ENCODE results near the gene CELA3A.
"Not testable (repeated sequence)": the region's sequence is repeated elsewhere in the genome, so short reads cannot be mapped to it uniquely, and the experiment has no call there.

Gene CELA3A

DNA sequence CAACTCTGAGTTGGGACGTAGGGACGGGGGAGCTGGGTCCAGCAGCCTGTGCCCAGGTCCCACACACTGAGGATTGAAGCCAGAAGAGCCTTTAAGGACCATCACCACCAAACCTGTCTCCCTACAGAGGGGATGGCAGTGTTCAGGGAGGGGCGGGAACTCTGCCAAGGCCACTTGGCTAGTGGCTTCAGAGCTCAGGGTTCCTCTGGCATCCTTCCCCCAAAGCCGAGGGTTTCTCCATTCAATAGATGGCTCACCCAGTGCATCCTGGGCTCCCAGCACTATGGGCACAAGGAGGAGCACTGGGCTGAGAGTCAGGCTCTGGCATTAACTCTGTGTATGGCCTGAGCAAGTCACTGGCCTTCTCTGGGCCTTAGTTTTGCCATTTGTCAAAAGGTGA is 20.2 kb upstream of the CELA3A start:
- not testable (repeated sequence) for DNase-seq (ENCODE audit: low read depth in 2 of 2)

DNA sequence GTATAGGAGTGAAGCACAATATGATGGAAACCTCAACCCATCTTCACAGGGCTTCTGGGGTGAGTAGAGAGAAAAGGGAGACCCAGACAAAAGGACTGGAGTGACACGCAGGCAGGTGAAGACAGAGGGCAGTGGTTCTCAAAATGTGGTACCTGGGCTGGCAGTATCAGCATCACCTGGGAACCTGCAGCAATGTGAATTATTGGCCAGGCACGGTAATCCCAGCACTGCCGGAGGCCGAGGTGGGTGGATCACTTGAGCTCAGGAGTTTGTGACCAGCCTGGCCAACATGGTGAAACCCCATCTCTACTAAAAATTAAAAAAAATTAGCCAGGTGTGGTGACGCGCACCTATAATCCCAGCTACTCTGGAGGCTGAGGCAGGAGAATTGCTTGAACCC is 19.3 kb upstream of the CELA3A start:
- DNase-seq (ENCODE audit: low read depth in 2 of 2), result not testable (repeated sequence)

DNA sequence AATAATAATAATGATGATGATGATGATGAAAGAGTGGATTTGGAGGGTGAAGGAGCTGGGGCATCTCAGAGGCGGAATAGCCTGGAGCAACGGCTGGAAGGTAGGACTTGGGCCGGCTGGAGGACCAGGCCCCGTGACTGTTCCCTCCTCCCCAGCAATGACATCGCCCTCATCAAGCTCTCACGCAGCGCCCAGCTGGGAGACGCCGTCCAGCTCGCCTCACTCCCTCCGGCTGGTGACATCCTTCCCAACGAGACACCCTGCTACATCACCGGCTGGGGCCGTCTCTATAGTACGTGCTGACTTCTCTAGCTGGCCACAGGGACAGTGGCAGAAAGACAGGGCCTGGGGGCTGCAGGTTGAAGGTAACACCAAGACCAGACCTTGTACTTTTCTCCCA is 17.9 kb upstream of the CELA3A start:
- not testable (repeated sequence) for DNase-seq (ENCODE audit: low read depth in 2 of 2)

DNA sequence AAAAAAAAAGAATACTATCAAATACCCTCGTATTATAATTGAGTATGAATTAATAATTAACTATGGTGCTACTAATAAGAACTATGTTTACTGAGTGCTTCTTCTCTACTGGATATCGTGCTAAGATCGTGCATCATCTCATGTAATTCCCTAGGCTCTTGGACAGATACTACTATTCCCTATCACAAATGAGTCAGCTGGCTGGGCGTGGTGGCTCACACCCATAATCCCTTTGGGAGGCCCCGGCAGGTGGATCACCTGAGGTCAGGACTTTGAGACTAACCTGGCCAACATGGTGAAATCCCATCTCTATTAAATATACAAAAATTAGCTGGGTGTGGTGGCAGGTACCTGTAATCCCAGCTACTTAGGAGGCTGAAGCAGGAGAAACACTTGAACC is 15.6 kb upstream of the CELA3A start:
- not testable (repeated sequence) for DNase-seq (ENCODE audit: low read depth in 2 of 2)

DNA sequence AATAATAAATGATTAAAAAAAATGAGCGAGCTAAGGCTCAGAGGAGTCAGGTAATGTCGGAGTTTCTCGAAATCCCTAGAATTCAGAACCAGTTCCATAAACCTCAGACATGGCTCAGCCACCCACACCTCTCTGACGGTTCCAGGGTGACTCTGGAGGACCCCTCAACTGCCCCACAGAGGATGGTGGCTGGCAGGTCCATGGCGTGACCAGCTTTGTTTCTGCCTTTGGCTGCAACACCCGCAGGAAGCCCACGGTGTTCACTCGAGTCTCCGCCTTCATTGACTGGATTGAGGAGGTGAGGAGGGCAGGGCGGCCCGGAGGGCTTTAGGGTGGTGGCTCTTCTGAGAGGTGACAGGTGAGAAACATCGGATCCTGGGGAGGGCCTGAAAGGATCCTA is 15.1 kb upstream of the CELA3A start:
- not testable (repeated sequence) for DNase-seq (ENCODE audit: low read depth in 2 of 2)

DNA sequence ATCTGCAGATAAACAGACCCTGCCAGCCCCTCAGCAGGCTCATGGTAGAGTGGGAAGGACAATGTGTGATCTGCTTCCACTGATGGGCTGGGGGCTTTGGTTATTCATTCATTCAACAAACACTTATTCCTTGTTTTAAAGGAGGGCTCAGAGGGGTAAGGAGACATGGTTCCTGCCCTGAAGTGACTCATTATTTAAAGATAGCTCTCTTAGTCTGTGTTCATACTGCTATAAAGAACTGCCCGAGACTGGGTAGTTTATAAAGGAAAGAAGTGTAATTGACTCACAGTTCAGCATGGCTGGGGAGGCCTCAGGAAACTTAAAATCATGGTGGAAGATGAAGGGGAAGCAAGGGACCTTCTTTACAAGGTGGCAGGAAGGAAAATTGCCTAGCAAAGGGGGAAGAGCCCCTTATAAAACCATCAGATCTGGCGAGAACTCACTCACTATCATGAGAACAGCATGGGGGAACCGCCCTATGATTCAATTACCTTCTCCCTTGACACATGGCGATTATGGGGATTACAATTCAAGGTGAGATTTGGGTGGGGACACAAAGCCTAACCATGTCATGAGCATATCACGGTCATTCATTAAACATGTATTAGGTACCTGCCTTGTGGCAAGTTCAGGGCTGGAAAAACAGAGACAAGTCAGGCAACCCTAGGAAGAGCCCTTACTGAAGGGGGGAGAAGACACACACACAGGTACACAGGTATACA is 11.6 kb upstream of the CELA3A start:
- DNase-seq (ENCODE audit: low read depth in 2 of 2), result not testable (repeated sequence)

DNA sequence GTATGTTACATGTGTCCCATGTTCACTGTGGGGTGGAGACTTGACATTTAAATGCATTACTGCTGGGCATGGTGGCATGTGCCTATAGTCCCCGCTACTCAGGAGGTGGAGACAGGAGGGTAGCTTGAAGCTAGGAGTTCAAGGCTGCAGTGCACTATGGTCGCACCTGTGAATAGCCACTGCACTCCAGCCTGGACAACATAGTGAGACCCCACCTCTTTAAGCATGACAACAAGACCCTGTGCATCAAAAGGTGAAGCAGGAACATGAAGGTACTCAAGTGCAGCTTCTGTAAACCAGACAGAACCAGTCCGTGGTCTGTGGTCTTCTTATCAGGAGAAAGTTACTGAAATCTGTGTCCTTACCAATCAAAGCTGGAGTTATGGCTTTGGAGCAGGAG is 9.3 kb upstream of the CELA3A start:
- DNase-seq (ENCODE audit: low read depth in 2 of 2), result not testable (repeated sequence)

DNA sequence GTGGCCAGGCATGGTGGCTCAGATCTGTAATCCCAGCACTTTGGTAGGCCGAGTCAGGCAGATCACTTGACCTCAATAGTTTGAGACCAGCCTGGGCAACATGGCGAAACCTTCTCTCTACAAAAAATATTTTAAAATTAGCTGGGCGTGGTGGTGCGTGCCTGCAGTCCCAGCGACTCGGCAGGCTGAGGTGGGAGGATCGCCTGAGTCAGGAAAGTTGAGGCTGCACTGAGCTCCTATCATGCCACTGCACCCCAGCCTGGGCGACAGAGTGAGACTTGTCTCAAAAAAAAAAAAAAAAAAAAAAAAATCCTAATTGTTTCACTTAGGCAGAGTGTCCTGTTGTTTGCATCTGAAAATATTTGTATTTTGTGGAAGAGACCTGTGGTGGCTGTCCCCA is 6.7 kb upstream of the CELA3A start:
- not testable (repeated sequence) for DNase-seq (ENCODE audit: low read depth in 2 of 2)

DNA sequence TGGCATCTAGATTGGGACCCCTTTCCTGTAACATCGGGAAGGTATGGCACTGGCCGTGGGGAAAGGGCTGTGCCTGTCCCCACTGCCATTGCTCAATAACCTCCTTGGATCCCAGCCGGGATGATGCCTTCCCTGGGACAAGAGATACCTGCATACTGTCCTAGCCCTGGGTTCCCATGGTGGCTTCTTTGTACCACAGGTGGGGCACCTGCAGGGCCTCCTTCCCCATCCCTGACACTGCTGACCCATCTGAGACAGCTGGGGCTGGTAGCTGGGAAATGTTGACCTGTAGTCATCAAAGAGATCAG is 4.8 kb upstream of the CELA3A start:
- not testable (repeated sequence) for DNase-seq (ENCODE audit: low read depth in 2 of 2)

DNA sequence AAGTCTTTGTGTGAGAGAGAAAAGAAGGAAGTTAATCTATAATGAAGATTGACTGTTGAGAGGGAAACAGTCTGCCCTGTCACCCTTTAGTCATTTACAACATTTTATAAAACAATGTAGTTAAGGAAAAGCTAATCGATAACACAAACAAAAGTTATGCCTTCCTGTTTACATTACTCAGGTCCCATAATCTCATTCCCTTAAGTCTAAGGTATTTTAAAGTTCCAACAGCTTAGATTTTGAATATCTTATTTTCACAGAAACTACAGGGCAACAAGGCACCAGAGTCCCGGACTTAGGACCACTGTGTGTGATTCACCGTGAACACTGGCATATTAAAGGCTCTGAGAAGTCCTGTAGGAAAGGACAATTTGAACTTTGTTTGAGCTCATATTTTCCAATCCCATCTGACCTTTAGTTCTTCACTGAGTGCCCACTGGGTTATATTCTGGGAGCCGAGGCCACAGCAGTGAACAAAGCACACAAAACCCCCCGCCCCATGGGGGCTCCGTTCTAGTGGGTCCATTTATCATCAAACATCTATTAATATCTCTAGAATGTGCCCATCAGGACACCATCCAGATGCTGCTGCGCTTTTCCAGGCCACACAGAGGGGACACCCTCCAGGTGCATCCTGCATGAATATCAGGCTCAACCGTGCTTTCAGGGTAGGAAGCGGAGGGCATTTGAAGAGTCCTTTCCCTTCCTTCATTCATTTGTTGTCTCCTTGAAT is 3.4 kb upstream of the CELA3A start:
- DNase-seq (ENCODE audit: low read depth in 2 of 2), result not testable (repeated sequence)

DNA sequence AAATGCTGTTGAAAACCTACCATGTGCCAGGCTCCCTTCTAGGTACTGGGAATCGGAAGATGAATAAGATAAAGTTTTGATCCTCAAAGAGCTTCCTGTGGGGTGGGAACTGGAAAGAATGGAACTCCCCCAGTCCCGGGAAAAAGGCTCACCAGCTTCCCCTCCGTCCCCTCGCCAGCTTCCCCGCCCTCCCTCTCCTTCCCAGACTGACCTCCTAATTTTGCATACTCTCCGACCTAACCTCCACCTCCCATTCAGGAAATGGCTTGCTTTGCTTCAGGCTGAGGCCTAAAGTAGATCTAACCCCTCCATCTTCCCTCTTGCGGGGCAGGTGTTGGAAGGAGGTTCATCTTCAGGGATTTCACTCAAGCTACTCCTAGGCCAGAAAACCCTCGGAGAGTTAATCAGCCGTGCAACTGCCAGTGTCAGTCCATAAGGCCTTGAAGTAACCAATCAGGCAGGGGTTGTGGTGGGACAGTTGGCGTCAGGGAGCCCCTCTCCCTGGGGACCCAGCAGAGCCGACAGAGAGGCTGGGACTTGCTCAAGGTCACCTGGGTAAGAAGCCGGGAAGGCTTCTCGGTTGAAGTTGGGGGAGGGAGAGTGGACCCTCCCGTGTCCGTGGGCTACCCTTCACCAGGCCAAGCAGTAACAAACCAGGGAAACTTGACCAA is 2.7 kb upstream of the CELA3A start:
- not testable (repeated sequence) for DNase-seq (ENCODE audit: low read depth in 2 of 2)

DNA sequence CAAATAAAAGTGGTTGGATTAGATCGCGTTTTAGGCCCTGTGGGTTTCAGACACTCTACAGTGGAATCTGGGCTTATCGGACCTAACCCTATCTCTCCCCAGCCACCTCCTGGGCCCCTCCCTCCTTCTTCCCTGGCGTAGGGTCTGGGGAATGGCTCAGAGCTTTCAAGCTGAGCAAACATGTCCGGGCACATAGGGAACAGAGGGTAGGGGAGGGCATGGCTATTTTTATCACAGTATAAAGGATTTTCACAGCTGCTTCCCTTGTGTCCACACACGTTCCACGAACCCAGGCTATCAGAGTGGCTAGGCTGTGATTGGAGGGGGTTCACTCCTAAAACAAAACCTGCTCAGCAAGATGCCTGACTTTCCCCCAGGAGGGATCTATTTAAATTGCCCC is 1.8 kb upstream of the CELA3A start:
- DNase-seq (ENCODE audit: low read depth in 2 of 2), result not testable (repeated sequence)

DNA sequence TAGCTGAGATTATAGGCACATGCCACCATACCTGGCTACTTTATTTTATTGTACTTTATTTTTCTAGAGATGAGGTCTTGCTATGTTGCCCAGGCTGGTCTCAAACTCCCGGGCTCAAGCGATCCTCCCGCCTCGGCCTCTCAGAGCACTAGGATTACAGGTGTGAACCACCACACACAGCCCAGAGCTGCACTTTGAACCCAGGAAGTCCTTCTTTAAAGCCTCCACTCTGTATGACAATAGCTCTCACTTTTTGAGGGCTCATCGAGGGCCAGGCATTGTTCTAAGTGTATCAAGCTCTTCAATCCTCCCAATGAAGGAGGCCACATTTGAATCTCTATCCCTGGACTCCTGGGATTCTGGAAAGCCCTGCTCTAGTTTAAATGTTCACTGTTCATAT is 1.0 kb downstream of the CELA3A start:
- not testable (repeated sequence) for DNase-seq (ENCODE audit: low read depth in 2 of 2)

DNA sequence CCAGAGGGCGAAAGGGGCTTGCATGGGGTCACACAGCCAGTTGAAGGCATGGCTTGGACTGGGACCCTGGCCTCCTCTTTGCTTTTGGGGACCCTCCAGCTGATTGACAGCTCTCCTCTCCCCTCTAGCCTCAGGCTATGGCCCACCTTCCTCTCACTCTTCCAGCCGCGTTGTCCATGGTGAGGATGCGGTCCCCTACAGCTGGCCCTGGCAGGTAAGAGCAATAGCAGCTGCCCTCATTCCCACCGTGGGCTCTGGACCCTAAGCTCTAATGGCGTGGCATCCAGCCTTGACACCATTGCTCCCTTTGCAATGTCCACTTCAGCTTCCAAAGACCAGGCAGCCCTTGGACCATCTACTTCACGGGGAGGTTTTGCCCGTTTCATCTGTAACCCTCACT is 1.4 kb downstream of the CELA3A start:
- not testable (repeated sequence) for DNase-seq (ENCODE audit: low read depth in 2 of 2)

DNA sequence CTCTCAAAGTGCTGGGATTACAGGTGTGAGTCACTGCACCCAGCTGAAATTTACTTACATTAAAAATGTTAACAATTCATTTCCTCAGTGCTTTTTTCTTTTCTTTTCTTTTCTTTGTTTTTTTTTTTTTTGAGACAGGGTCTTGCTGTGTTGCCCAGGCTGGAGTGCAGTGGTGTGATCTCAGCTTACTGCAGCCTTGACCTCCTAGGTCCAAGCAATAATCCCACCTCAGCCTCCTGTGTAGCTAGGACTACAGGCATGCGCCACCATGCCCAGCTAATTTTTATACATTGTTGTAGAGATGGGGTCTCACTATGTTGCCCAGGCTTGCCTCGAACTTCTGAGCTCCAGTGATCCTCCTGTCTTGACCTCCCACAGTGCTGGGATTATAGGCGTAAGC is 2.5 kb downstream of the CELA3A start:
- not testable (repeated sequence) for DNase-seq (ENCODE audit: low read depth in 2 of 2)

DNA sequence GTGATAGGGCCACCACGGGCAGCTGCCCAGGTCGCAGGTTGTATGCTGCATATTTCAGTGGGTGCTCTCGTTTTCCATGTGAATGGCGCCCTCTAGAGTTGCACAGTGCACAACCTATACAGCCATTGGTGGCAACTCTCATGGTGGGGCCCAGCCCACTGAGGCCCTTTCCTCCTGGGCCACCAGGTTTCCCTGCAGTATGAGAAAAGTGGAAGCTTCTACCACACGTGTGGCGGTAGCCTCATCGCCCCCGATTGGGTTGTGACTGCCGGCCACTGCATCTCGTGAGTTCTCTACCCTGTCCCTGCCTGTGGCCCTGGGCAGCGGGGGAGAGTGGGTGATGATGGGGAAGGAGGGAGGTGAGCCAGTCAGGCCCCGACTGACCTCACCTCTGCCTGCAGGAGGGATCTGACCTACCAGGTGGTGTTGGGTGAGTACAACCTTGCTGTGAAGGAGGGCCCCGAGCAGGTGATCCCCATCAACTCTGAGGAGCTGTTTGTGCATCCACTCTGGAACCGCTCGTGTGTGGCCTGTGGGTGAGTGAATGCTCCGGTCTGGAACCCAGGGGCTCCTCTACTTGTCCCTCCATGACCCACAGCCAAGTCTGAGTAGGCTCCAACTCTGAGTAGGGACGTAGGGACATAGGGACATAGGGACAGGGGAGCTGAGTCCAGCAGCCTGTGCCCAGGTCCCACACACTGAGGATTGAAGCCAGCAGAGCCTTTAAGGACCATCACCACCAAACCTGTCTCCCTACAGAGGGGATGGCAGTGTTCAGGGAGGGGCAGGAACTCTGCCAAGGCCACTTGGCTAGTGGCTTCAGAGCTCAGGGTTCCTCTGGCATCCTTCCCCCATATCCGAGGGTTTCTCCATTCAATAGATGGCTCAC is 4.0 kb downstream of the CELA3A start:
- DNase-seq (ENCODE audit: low read depth in 2 of 2), result peak in 1 of 2 donors; percentile 35

DNA sequence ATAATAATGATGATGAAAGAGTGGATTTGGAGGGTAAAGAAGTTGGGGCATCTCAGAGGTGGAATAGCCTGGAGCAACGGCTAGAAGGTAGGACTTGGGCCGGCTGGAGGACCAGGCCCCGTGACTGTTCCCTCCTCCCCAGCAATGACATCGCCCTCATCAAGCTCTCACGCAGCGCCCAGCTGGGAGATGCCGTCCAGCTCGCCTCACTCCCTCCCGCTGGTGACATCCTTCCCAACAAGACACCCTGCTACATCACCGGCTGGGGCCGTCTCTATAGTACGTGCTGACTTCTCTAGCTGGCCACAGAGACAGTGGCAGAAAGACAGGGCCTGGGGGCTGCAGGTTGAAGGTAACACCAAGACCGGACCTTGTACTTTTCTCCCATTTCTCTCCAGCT is 5.3 kb downstream of the CELA3A start:
- DNase-seq (ENCODE audit: low read depth in 2 of 2), result not testable (repeated sequence)

DNA sequence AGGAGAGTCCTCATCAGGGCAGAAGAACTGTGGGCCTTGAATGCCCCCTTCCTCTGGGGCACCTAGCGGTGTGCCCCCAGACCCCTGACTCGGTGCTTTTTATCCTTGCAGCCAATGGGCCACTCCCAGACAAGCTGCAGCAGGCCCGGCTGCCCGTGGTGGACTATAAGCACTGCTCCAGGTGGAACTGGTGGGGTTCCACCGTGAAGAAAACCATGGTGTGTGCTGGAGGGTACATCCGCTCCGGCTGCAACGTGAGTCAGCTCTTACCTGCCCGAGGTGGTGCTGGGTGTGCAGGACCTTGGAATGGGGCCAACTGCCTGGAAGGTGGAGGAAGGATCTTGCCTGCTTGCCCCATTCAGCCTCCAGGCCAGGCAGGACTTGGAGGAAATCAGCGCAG is 5.8 kb downstream of the CELA3A start:
- not testable (repeated sequence) for DNase-seq (ENCODE audit: low read depth in 2 of 2)

DNA sequence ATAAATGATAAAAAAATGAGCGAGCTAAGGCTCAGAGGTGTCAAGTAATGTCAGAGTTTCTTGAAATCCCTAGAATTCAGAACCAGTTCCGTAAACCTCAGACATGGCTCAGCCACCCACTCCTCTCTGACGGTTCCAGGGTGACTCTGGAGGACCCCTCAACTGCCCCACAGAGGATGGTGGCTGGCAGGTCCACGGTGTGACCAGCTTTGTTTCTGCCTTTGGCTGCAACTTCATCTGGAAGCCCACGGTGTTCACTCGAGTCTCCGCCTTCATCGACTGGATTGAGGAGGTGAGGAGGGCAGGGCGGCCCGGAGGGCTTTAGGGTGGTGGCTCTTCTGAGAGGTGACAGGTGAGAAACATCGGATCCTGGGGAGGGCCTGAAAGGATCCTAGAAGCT is 8.1 kb downstream of the CELA3A start:
- not testable (repeated sequence) for DNase-seq (ENCODE audit: low read depth in 2 of 2)

DNA sequence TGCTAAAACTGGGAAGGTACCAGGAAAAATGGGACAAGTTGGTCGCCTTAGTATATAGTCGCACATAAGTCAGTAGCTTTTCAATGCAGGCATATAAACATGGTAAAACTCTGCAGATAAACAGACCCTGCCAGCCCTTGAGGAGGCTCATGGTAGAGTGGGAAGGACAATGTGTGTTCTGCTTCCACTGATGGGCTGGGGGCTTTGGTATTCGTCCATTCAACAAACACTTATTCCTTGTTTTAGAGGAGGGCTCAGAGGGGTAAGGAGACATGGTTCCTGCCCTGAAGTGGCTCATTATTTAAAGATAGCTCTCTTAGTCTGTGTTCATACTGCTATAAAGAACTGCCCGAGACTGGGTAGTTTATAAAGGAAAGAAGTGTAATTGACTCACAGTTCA is 11.3 kb downstream of the CELA3A start:
- DNase-seq (ENCODE audit: low read depth in 2 of 2), result not testable (repeated sequence)

DNA sequence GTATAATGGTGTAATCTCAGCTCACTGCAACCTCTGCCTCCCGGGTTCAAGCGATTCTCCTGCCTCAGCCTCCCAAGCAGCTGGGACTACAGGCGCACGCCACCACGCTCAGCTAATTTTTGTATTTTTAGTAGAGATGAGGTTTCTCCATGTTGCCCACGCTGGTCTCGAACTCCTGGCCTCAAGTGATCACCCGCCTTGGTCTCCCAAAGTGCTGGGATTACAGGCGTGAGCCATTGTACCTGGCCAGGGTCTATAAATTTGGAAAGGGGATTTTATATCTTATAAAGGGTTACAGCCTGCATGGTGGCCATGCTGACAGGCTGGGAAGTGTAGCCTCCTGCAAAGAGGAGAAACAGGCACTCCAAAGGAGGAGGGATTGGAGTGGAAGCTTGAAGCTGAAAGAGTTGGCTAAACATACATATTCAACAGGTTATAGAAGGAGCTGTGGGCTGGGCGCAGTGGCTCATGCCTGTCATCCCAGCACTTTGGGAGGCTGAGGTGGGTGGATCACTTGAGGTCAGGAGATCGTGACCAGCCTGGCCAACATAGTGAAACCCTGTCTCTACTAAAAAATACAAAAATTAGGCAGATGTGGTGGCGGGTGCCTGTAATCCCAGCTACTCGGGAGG is 13.2 kb downstream of the CELA3A start:
- not testable (repeated sequence) for DNase-seq (ENCODE audit: low read depth in 2 of 2)
